ENCODE measurements around the gene OSTF1.

DNA sequence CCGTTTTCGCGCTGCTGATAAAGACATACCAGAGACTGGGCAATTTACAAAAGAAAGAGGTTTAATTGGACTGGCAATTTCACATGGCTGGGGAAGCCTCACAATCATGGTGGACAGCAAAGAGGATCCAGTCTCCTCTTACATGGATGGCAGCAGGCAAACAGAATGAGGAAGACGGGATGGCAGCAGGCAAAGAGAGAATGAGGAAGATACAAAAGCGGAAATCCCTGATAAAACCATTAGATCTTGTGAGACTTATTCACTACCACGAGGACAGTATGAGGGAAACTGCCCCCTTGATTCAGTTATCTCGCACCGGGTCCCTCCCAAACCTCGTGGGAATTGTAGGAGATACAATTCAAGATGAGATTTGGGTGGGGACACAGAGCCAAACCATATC is 95.0 kb downstream of the OSTF1 start:
- TF ChIP-seq, protein P1, sequence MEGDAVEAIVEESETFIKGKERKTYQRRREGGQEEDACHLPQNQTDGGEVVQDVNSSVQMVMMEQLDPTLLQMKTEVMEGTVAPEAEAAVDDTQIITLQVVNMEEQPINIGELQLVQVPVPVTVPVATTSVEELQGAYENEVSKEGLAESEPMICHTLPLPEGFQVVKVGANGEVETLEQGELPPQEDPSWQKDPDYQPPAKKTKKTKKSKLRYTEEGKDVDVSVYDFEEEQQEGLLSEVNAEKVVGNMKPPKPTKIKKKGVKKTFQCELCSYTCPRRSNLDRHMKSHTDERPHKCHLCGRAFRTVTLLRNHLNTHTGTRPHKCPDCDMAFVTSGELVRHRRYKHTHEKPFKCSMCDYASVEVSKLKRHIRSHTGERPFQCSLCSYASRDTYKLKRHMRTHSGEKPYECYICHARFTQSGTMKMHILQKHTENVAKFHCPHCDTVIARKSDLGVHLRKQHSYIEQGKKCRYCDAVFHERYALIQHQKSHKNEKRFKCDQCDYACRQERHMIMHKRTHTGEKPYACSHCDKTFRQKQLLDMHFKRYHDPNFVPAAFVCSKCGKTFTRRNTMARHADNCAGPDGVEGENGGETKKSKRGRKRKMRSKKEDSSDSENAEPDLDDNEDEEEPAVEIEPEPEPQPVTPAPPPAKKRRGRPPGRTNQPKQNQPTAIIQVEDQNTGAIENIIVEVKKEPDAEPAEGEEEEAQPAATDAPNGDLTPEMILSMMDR (IDR thresholded peaks at IDR 0.05), result no peak
- no peak for TF ChIP-seq POLR2A (IDR thresholded peaks at IDR 0.05)

Data from Peyer's patch (tissue), 4 donors.